Skeletal muscle tissue (tissue), 4 donors: ENCODE results near the gene CCDC92B. TPM values are rescaled to one million over a fixed set of nuclear protein-coding genes. Genes with fewer than 3 reads are reported as not detected.

Experiments used
- H3K27ac ChIP-seq: one replicate; pipeline ENCODE4 v1.7.0; 2013; ENCODE audit warnings: mild to moderate bottlenecking, low read depth, low read length, inconsistent platforms
- H3K27me3 ChIP-seq, 3 donors: one replicate each; pipeline ENCODE4 v1.7.0; 2013; ENCODE audit warnings: low read length in 3 of 3; ENCODE audit not compliant: control insufficient read depth in 3 of 3, insufficient read depth in 3 of 3
- H3K36me3 ChIP-seq, 3 donors: one replicate each; pipeline ENCODE4 v1.7.0; 2013; ENCODE audit warnings: low read length in 3 of 3; ENCODE audit not compliant: control insufficient read depth in 3 of 3, insufficient read depth in 3 of 3
- H3K4me1 ChIP-seq, 3 donors: one replicate each; pipeline ENCODE4 v1.7.0; 2013; ENCODE audit warnings: low read length in 3 of 3, mild to moderate bottlenecking in 3 of 3; ENCODE audit not compliant: control insufficient read depth in 3 of 3, insufficient read depth in 3 of 3
- H3K4me3 ChIP-seq, 3 donors: one replicate each; pipeline ENCODE4 v1.7.0; 2013; ENCODE audit warnings: low read length in 3 of 3
- H3K9ac ChIP-seq, 3 donors: one replicate each; pipeline ENCODE4 v1.7.0; 2013; ENCODE audit warnings: low read length in 3 of 3, mild to moderate bottlenecking in 3 of 3, moderate library complexity in 2 of 3, low read depth in 1 of 3
- H3K9me3 ChIP-seq, 3 donors: one replicate each; pipeline ENCODE4 v1.7.0; 2013; ENCODE audit warnings: low read length in 3 of 3; ENCODE audit not compliant: control insufficient read depth in 3 of 3
- total RNA-seq: library from RNA; depleted of rRNA; stranded (reverse); fragments of >200 nt; gene quantifications from one replicate; pipeline ENCODE4 v1.2.3, GENCODE V29; 2014
- donor health status: Osteomylitis.

The CCDC92B gene
- total RNA-seq, 1 donor from 2014 or later, result not detected

DNA sequence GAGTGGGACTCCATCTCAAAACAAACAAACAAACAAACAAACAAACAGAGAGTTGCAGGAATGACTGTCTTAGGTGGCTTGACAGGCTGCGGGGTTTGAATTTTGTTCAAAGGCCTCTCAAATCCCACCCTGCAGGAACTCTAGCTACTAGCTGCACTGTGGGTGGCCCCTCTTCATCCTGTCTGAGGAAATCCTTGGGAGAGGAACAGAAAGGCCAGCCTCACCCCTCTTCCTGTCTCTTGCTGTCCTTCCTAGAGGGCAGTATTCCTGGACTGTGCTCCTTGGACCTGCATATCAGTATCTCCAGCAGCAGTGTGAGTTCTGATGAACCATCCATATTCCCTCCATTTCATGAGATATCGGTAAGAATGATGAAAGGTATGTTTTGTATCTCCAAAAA, 2.0 kb upstream of the CCDC92B start:
- H3K4me1 ChIP-seq, result peaks cover 0 to 4% (median 2%) of the 10 kb centered on the region in 3 donors
- H3K27me3 ChIP-seq, result peaks cover 26 to 45% (median 31%) of the 10 kb centered on the region in 3 donors

GRCh38 chr17:2750721-2751120, 1.3 kb upstream of the CCDC92B start:
- H3K9ac ChIP-seq, result no peak overlapping the region
- H3K4me3 ChIP-seq, result no peak overlapping the region
- no peaks in the 10 kb centered on the region for H3K4me1 ChIP-seq
- H3K27me3 ChIP-seq, result peaks cover 19 to 39% (median 25%) of the 10 kb centered on the region in 3 donors
- H3K9me3 ChIP-seq, result no peaks in the 10 kb centered on the region
- H3K27ac ChIP-seq, result no peak overlapping the region
- H3K36me3 ChIP-seq, result no peaks in the 10 kb centered on the region

More for the DNA sequence above, 2.0 kb upstream of the CCDC92B start:
- H3K27ac ChIP-seq, result no peak overlapping the region
- H3K9me3 ChIP-seq, result no peaks in the 10 kb centered on the region
- no peak overlapping the region for H3K4me3 ChIP-seq
- no peaks in the 10 kb centered on the region for H3K36me3 ChIP-seq
- no peak overlapping the region for H3K9ac ChIP-seq

DNA sequence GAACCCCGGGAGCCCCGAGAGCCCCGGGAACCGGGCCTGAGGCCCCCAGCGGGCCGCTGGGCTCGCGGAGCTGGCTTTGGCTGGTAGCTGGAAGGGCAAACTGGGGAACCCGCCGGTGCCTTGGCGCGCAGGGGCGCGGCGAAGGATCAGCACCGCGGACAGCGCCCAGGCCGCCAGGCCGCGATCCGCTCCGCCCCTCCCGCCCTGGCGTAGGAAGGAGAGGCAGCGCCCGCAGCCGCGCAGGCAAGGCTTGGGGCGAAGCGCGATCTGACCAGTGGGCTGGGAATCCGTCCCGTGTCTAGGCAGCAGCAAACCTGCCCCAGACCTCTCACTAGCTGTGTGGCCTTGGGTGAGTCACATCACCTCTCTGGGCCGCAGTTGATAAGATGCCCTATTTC, 331 bp upstream of the CCDC92B start:
- H3K36me3 ChIP-seq, result no peaks in the 10 kb centered on the region
- no peak overlapping the region for H3K9ac ChIP-seq
- no peak overlapping the region for H3K4me3 ChIP-seq
- no peaks in the 10 kb centered on the region for H3K4me1 ChIP-seq
- H3K9me3 ChIP-seq, result no peaks in the 10 kb centered on the region
- H3K27ac ChIP-seq, result no peak overlapping the region
- H3K27me3 ChIP-seq, result peaks cover 19 to 42% (median 33%) of the 10 kb centered on the region in 3 donors

GRCh38 chr17:2745317-2746037, 4.0 kb downstream of the CCDC92B start:
- no peak overlapping the region for H3K4me3 ChIP-seq
- H3K27me3 ChIP-seq, result peaks cover 22 to 31% (median 26%) of the 10 kb centered on the region in 3 donors
- no peaks in the 10 kb centered on the region for H3K9me3 ChIP-seq
- no peaks in the 10 kb centered on the region for H3K4me1 ChIP-seq
- H3K27ac ChIP-seq, result no peak overlapping the region
- no peak overlapping the region for H3K9ac ChIP-seq
- H3K36me3 ChIP-seq, result no peaks in the 10 kb centered on the region

- Histone ChIP-seq H3K27ac (no peak overlapping the region), H3K36me3 (no peaks in the 10 kb centered on the region), H3K9ac (no peak overlapping the region), H3K4me1 (no peaks in the 10 kb centered on the region), H3K9me3 (no peaks in the 10 kb centered on the region), H3K4me3 (no peak overlapping the region), H3K27me3 (peaks cover 0 to 7% (median 6%) of the 10 kb centered on the region in 3 donors)
These were observed 11.8 kb downstream of the CCDC92B start for GRCh38 chr17:2737693-2738092.

- Histone ChIP-seq H3K27me3 (peaks cover 0 to 9% (median 7%) of the 10 kb centered on the region in 3 donors), H3K27ac (no peak overlapping the region), H3K9me3 (no peaks in the 10 kb centered on the region), H3K4me1 (no peaks in the 10 kb centered on the region), H3K4me3 (no peak overlapping the region), H3K36me3 (no peaks in the 10 kb centered on the region), H3K9ac (no peak overlapping the region)
These were observed 12.5 kb downstream of the CCDC92B start for GRCh38 chr17:2736956-2737355.

DNA sequence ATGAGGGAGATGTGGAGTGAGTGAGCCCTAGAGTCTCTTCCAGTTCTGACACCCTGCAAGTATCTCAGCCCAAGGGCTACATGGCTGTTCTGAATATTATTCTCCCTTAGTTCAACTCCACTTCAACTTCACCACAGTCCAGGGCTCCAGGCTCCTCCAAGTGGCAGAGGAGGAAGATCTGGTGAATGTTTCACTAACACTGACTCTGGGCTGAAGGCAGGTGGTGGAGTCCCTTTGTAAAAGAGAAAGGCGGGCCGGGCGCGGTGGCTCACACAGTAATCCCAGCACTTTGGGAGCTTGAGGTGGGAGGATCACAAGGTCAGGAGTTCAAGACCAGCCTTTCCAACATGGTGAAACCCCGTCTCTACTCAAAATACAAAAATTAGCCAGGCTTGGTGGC, 13.6 kb downstream of the CCDC92B start:
- H3K36me3 ChIP-seq, result no peaks in the 10 kb centered on the region
- H3K9ac ChIP-seq, result no peak overlapping the region
- no peak overlapping the region for H3K27ac ChIP-seq
- H3K9me3 ChIP-seq, result no peaks in the 10 kb centered on the region
- H3K4me1 ChIP-seq, result no peaks in the 10 kb centered on the region
- no peak overlapping the region for H3K4me3 ChIP-seq
- peaks cover 5 to 20% (median 16%) of the 10 kb centered on the region in 3 donors for H3K27me3 ChIP-seq

- Histone ChIP-seq H3K9me3 (no peaks in the 10 kb centered on the region), H3K27ac (no peak overlapping the region), H3K4me3 (no peak overlapping the region), H3K9ac (no peak overlapping the region), H3K4me1 (no peaks in the 10 kb centered on the region), H3K36me3 (no peaks in the 10 kb centered on the region), H3K27me3 (peaks cover 8 to 28% (median 21%) of the 10 kb centered on the region in 3 donors)
These were observed 14.5 kb downstream of the CCDC92B start for GRCh38 chr17:2734939-2735338.

GRCh38 chr17:2731807-2732206, 17.6 kb downstream of the CCDC92B start:
- Histone ChIP-seq H3K4me3 (no peak overlapping the region), H3K9me3 (no peaks in the 10 kb centered on the region), H3K36me3 (no peaks in the 10 kb centered on the region), H3K4me1 (no peaks in the 10 kb centered on the region), H3K9ac (no peak overlapping the region), H3K27me3 (peaks cover 28 to 39% (median 29%) of the 10 kb centered on the region in 3 donors), H3K27ac (no peak overlapping the region)

GRCh38 chr17:2730764-2731353, 18.6 kb downstream of the CCDC92B start:
- Histone ChIP-seq H3K9ac (no peak overlapping the region), H3K4me3 (no peak overlapping the region), H3K4me1 (no peaks in the 10 kb centered on the region), H3K9me3 (no peaks in the 10 kb centered on the region), H3K36me3 (no peaks in the 10 kb centered on the region), H3K27ac (no peak overlapping the region), H3K27me3 (peaks cover 29 to 42% (median 29%) of the 10 kb centered on the region in 3 donors)
